HL-60 (cell line): Measurements from ENCODE around the gene ACTN4.

Experiments used
- CTCF ChIP-seq: IDR thresholded peaks from one replicate; pipeline ENCODE4 v1.5.1; 2011; ENCODE audit warnings: low read length, control low read depth, inconsistent platforms; ENCODE audit not compliant: insufficient read depth
- POLR2AphosphoS5 ChIP-seq: IDR thresholded peaks from 2 replicates; pipeline ENCODE4 v1.6.1; 2012; ENCODE audit warnings: low read depth

- TF ChIP-seq CTCF (no peak), POLR2AphosphoS5 (no peak)
These were observed 28.8 kb downstream of the ACTN4 start for GRCh38 chr19:38676023-38676877.
